GM12875 (cell line): Measurements from ENCODE around the gene FLACC1.

Experiments
- H3K4me3 ChIP-seq: one replicate; pipeline ENCODE4 v1.5.1; 2011; ENCODE audit warnings: low read depth, low read length, control low read depth
- TF ChIP-seq, protein P1 (sequence below): IDR thresholded peaks from 2 replicates; pipeline ENCODE4 v1.5.1; 2011; ENCODE audit warnings: low read depth, mild to moderate bottlenecking, control low read depth, inconsistent platforms, low read length, moderate library complexity, borderline replicate concordance; ENCODE audit not compliant: insufficient read depth

Gene FLACC1

DNA sequence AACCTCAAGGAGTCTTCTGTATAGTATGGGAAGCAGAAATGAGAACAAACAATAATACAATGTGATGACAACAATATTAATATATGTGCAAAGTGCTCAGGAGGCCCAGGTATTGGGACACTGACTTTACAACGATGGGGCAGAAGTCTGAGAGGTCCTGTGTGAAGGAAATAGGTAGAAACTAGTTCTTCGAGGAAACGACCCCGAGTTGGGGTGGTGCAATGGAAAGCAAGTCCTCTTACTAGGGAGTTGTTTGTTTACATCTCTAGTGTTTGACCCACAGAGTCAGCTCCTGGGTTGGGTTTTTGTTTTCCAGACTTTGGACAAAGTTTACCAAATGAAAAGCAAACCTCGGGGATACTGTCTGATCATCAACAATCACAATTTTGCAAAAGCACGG lies 80.6 kb downstream of the FLACC1 start:
- TF ChIP-seq, protein P1, sequence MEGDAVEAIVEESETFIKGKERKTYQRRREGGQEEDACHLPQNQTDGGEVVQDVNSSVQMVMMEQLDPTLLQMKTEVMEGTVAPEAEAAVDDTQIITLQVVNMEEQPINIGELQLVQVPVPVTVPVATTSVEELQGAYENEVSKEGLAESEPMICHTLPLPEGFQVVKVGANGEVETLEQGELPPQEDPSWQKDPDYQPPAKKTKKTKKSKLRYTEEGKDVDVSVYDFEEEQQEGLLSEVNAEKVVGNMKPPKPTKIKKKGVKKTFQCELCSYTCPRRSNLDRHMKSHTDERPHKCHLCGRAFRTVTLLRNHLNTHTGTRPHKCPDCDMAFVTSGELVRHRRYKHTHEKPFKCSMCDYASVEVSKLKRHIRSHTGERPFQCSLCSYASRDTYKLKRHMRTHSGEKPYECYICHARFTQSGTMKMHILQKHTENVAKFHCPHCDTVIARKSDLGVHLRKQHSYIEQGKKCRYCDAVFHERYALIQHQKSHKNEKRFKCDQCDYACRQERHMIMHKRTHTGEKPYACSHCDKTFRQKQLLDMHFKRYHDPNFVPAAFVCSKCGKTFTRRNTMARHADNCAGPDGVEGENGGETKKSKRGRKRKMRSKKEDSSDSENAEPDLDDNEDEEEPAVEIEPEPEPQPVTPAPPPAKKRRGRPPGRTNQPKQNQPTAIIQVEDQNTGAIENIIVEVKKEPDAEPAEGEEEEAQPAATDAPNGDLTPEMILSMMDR: no peak
- H3K4me3 ChIP-seq: no peak overlapping the region

DNA sequence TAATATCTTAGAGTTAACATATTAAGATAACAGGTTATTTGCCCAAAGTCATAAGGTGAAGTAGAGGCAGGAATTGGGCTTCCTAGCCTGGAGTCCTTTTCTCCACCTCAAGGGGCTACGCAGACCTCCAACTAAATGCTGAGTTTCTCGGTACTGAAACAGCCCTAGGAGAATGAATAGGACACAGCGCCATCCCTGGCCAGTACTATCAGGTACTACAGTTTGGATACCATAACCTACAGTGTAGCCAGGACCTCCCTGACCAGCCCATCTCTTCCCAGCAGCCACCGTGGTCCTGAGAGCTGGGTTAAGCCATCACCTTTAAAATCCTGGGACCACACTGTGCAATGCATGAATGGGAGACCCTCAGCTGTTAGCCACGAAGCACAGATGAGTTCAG lies 81.2 kb downstream of the FLACC1 start:
- no peak overlapping the region for H3K4me3 ChIP-seq
- TF ChIP-seq, protein P1: no peak

DNA sequence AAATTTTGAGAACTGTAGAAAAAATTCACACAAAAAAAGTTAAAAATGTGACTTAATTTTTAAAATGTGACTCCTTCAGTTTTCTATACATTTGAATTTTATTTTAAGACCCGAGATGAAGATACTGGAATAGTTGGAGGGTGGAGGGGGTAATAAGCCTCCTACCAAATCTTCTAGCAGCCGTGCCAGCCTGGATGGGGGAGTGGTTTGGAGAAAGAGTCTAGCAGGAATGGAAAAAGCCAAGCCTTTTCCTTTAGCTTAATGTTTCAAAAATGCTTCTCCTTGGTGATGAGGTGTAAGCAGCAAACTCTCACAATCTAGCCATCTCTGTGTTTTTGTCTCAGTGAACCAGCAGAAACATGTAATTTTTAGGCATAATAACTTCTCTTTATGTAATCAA lies 82.1 kb downstream of the FLACC1 start:
- TF ChIP-seq, protein P1: no peak
- H3K4me3 ChIP-seq: no peak overlapping the region

DNA sequence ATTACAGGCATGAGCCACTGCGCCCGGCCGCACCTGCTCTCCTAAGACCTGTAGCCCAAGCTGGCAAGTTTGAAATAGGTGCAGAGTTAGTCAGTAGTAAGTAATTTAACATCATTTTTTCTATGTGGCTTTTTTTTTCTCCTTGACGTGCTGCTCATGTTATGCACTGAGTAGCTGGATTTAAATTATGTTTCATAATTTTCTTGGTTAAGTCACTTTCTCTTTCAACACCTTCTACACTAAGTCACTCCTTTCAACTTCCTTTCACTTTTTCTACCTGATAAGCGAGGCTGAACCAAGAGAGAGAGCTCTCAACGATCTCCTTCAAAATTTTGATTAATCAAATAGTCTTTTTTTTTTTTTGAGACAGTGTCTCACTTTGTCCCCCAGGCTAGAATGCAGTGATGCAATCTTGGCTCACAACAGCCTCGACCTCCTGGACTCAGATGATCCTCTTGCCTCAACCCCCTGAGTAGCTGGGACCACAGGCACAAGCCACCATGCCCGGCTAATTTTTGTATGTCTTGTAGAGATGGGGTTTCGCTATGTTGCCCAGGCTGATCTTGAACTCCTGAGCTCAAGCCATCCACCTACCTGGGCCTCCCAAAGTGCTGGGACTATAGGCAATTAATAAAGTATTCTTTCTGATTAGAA lies 83.7 kb downstream of the FLACC1 start:
- no peak overlapping the region for H3K4me3 ChIP-seq
- TF ChIP-seq, protein P1: no peak

DNA sequence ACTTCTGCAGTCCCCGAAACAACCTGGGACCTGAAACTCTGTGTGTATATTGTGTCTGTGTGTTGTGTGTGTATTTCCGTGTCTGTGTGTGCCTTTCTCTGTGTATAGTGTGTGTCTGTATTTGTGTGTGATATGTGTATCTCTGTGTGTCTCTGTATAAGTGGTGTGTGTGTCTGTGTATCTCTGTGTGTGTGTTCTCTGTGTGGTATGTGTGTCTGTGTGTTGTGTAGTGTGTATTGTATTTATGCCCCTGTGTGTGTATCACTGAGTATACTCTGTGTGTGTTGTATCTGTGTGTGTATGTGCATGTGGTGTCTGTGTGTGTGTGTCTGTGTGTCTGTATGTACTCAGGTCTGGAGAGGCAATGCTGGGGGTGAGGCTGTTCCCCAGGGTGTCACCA lies 85.2 kb downstream of the FLACC1 start:
- TF ChIP-seq, protein P1: no peak

DNA sequence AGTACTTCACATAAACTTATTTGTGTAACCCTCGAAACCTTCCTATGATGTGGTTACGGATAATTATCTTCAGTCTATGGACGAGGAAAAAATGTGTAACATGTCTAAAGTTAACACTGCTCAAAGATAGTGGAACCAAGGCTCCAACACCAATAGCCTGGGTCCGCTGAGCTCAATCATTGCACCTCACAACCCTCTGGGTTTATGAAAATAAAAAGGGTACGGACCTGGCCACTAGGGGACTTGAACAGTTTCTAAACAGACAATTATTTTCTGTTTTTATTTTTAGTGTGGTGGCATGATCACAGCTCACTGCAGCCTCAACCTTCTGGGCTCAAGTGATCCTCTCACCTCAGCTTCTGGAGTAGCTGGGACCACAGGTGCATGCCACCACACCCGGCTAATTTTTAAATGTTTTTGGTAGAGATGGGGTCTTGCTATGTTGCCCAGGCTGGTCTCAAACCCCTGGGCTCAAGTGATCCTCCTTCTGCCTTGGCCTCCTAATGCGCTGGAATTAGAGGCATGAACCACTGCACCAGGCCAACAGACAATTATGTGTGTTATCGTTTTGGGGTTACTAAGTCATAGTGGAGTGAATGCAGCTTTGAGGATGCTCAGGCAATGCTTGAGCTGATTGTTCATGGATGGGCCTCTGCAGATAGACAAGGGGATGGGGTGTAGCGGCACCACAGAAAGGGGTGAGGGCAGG lies 86.7 kb downstream of the FLACC1 start:
- no peak overlapping the region for H3K4me3 ChIP-seq
- TF ChIP-seq, protein P1: no peak

More for the DNA sequence above, 85.2 kb downstream of the FLACC1 start:
- H3K4me3 ChIP-seq: no peak overlapping the region

DNA sequence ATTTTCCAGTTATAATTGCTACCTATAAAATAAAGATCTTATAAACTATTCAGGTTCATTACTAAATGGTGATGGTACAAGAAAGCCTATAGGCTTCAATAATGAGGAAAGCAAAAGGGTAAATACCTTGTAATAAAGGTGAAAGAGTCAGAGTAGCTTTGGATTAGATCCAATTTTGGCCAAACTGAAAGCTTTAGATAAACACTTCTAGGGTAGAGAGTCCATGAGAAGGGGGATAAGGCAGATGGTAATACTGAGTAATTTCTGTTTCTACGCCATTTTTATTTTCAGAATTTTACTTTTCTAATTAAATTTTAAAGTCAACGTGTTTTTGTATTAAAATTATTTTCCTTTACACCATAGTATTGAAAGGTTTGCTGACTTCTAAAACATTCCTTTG lies 87.4 kb downstream of the FLACC1 start:
- TF ChIP-seq, protein P1: no peak
- no peak overlapping the region for H3K4me3 ChIP-seq
